ENCODE data around the gene TMEM163. TPM values are rescaled to one million over a fixed set of nuclear protein-coding genes. Genes with fewer than 3 reads are reported as not detected.

Gene TMEM163
- total RNA-seq, 2 donors from 2014 or later, result 0.24 TPM; not detected in 1

- no peaks in the 10 kb centered on the region for H3K27me3 Mint-ChIP-seq (ENCODE audit: insufficient read depth)
- Histone ChIP-seq H3K9me3 (ENCODE audit: control insufficient read depth, low read length) (no peaks in the 10 kb centered on the region), H3K36me3 (ENCODE audit: control insufficient read depth, insufficient read depth, low read length) (no peaks in the 10 kb centered on the region), H3K4me3 (ENCODE audit: low read length) (no peak overlapping the region), H3K27ac (ENCODE audit: low read depth, low read length) (no peak overlapping the region), H3K27me3 (ENCODE audit: control insufficient read depth, insufficient read depth, low read length, poor library complexity, severe bottlenecking) (no peaks in the 10 kb centered on the region), H3K9ac (ENCODE audit: extremely low read depth, low read length, poor library complexity, severe bottlenecking) (no peak overlapping the region), H3K4me1 (ENCODE audit: control insufficient read depth, insufficient read depth, low read length) (no peaks in the 10 kb centered on the region)
- peaks cover 2% of the 10 kb centered on the region for H3K4me1 Mint-ChIP-seq
- WGBS, 2 experiments (ENCODE audit: insufficient coverage in 1 of 2, insufficient read length in 1 of 2), result 93% methylated on average over 3 of the region's 3 CpGs; no CpG with 5 or more reads in 1 of the 2 experiments
- TF ChIP-seq, protein P1, sequence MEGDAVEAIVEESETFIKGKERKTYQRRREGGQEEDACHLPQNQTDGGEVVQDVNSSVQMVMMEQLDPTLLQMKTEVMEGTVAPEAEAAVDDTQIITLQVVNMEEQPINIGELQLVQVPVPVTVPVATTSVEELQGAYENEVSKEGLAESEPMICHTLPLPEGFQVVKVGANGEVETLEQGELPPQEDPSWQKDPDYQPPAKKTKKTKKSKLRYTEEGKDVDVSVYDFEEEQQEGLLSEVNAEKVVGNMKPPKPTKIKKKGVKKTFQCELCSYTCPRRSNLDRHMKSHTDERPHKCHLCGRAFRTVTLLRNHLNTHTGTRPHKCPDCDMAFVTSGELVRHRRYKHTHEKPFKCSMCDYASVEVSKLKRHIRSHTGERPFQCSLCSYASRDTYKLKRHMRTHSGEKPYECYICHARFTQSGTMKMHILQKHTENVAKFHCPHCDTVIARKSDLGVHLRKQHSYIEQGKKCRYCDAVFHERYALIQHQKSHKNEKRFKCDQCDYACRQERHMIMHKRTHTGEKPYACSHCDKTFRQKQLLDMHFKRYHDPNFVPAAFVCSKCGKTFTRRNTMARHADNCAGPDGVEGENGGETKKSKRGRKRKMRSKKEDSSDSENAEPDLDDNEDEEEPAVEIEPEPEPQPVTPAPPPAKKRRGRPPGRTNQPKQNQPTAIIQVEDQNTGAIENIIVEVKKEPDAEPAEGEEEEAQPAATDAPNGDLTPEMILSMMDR (conservative IDR thresholded peaks at IDR 0.05), result no peak
- no peak overlapping the region for H3K27ac Mint-ChIP-seq
- H3K4me3 Mint-ChIP-seq, result no peak overlapping the region
- DNase-seq, result no peak
- no peaks in the 10 kb centered on the region for H3K9me3 Mint-ChIP-seq
- peaks cover 2% of the 10 kb centered on the region for H3K36me3 Mint-ChIP-seq (ENCODE audit: low read depth)
Measured at GRCh38 chr2:134408791-134409190, 310.0 kb downstream of the TMEM163 start.

DNA sequence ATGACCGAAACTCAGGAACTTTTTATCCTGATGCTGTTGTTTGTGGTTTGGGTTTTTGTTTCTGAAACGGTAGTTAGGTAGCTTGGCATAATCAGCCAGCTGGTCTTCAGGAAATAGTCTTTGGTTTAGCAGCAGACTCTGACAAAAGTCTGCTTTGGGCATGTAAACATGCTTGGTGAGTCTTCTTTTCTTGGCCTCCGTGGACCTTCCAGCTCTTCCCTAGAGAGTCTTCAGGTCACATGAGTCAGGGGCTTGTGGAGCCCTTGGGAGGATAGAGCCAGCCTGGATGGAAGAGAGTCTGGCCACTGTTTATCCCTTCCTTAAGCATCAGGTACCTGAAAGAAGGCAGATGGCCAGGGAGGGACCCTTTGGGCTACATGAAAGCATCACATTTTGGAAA is 310.4 kb downstream of the TMEM163 start:
- TF ChIP-seq, protein P1 (conservative IDR thresholded peaks at IDR 0.05), result no peak
- no peak for DNase-seq
- H3K9ac ChIP-seq (ENCODE audit: extremely low read depth, low read length, poor library complexity, severe bottlenecking), result no peak overlapping the region

GRCh38 chr2:134407154-134407890 is 311.5 kb downstream of the TMEM163 start:
- Mint-ChIP-seq H3K9me3 (no peaks in the 10 kb centered on the region), H3K36me3 (ENCODE audit: low read depth) (peaks cover 9% of the 10 kb centered on the region), H3K4me1 (peaks cover 4% of the 10 kb centered on the region), H3K27me3 (ENCODE audit: insufficient read depth) (no peaks in the 10 kb centered on the region), H3K27ac (no peak overlapping the region), H3K4me3 (no peak overlapping the region)
- DNase-seq, result no peak
- Histone ChIP-seq H3K27me3 (ENCODE audit: control insufficient read depth, insufficient read depth, low read length, poor library complexity, severe bottlenecking) (no peaks in the 10 kb centered on the region), H3K27ac (ENCODE audit: low read depth, low read length) (no peak overlapping the region), H3K36me3 (ENCODE audit: control insufficient read depth, insufficient read depth, low read length) (no peaks in the 10 kb centered on the region), H3K4me3 (ENCODE audit: low read length) (no peak overlapping the region), H3K4me1 (ENCODE audit: control insufficient read depth, insufficient read depth, low read length) (no peaks in the 10 kb centered on the region), H3K9ac (ENCODE audit: extremely low read depth, low read length, poor library complexity, severe bottlenecking) (no peak overlapping the region), H3K9me3 (ENCODE audit: control insufficient read depth, low read length) (no peaks in the 10 kb centered on the region)
- WGBS, 2 experiments (ENCODE audit: insufficient coverage in 1 of 2, insufficient read length in 1 of 2), result 87 to 100% methylated on average over 2 to 4 of the region's 4 CpGs
- TF ChIP-seq, protein P1 (conservative IDR thresholded peaks at IDR 0.05), result no peak

More for the DNA sequence above, 310.4 kb downstream of the TMEM163 start:
- H3K4me3 Mint-ChIP-seq, result no peak overlapping the region
- Histone ChIP-seq H3K4me3 (ENCODE audit: low read length) (no peak overlapping the region), H3K4me1 (ENCODE audit: control insufficient read depth, insufficient read depth, low read length) (no peaks in the 10 kb centered on the region), H3K27ac (ENCODE audit: low read depth, low read length) (no peak overlapping the region), H3K9me3 (ENCODE audit: control insufficient read depth, low read length) (no peaks in the 10 kb centered on the region), H3K36me3 (ENCODE audit: control insufficient read depth, insufficient read depth, low read length) (no peaks in the 10 kb centered on the region), H3K27me3 (ENCODE audit: control insufficient read depth, insufficient read depth, low read length, poor library complexity, severe bottlenecking) (no peaks in the 10 kb centered on the region)
- WGBS, 2 experiments (ENCODE audit: insufficient coverage in 1 of 2, insufficient read length in 1 of 2), result 87% methylated on average over 3 of the region's 3 CpGs; no CpG with 5 or more reads in 1 of the 2 experiments
- no peaks in the 10 kb centered on the region for H3K27me3 Mint-ChIP-seq (ENCODE audit: insufficient read depth)
- H3K27ac Mint-ChIP-seq, result no peak overlapping the region
- H3K4me1 Mint-ChIP-seq, result peaks cover 2% of the 10 kb centered on the region
- peaks cover 6% of the 10 kb centered on the region for H3K36me3 Mint-ChIP-seq (ENCODE audit: low read depth)
- no peaks in the 10 kb centered on the region for H3K9me3 Mint-ChIP-seq
